ENCODE measurements around the gene ARHGEF25. TPM values are rescaled to one million over a fixed set of nuclear protein-coding genes. Genes with fewer than 3 reads are reported as not detected.
A peak's percentile ranks its signal among the peaks of the same experiment; 100 is the strongest.

The ARHGEF25 gene
- total RNA-seq, 1 donor, result 23.9 TPM

- Histone ChIP-seq H4K20me1 (ENCODE audit: insufficient read depth, low read length) (no peaks in the 10 kb centered on the region), H3K79me2 (ENCODE audit: insufficient read depth, low read length) (no peaks in the 10 kb centered on the region), H3K4me2 (ENCODE audit: insufficient read depth, low read length) (no peak overlapping the region), H3K9me3 (ENCODE audit: low read depth, low read length) (no peaks in the 10 kb centered on the region), H3K27ac (ENCODE audit: low read depth, low read length) (no peak overlapping the region), H3K4me3 (ENCODE audit: insufficient read depth, low read length) (no peak overlapping the region), H3K36me3 (ENCODE audit: insufficient read depth, low read length) (no peaks in the 10 kb centered on the region), H3K4me1 (ENCODE audit: insufficient read depth, low read length) (no peaks in the 10 kb centered on the region), H2AFZ (ENCODE audit: low read length) (no peak overlapping the region), H3K27me3 (ENCODE audit: insufficient read depth, low read length) (peaks cover 46% of the 10 kb centered on the region)
- TF ChIP-seq, protein P1, sequence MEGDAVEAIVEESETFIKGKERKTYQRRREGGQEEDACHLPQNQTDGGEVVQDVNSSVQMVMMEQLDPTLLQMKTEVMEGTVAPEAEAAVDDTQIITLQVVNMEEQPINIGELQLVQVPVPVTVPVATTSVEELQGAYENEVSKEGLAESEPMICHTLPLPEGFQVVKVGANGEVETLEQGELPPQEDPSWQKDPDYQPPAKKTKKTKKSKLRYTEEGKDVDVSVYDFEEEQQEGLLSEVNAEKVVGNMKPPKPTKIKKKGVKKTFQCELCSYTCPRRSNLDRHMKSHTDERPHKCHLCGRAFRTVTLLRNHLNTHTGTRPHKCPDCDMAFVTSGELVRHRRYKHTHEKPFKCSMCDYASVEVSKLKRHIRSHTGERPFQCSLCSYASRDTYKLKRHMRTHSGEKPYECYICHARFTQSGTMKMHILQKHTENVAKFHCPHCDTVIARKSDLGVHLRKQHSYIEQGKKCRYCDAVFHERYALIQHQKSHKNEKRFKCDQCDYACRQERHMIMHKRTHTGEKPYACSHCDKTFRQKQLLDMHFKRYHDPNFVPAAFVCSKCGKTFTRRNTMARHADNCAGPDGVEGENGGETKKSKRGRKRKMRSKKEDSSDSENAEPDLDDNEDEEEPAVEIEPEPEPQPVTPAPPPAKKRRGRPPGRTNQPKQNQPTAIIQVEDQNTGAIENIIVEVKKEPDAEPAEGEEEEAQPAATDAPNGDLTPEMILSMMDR (IDR thresholded peaks at IDR 0.05; ENCODE audit: extremely low read depth, low read depth, low read length), result no peak
- peak; percentile 47 for DNase-seq (ENCODE audit: insufficient read length, low spot score, missing footprints)
Measured at GRCh38 chr12:57626921-57627445, 15.7 kb downstream of the ARHGEF25 start.

GRCh38 chr12:57627501-57628279, 16.5 kb downstream of the ARHGEF25 start:
- Histone ChIP-seq H3K36me3 (ENCODE audit: insufficient read depth, low read length) (no peaks in the 10 kb centered on the region), H2AFZ (ENCODE audit: low read length) (no peak overlapping the region), H3K4me1 (ENCODE audit: insufficient read depth, low read length) (no peaks in the 10 kb centered on the region), H3K9me3 (ENCODE audit: low read depth, low read length) (no peaks in the 10 kb centered on the region), H3K27ac (ENCODE audit: low read depth, low read length) (no peak overlapping the region), H3K4me2 (ENCODE audit: insufficient read depth, low read length) (no peak overlapping the region), H4K20me1 (ENCODE audit: insufficient read depth, low read length) (no peaks in the 10 kb centered on the region), H3K27me3 (ENCODE audit: insufficient read depth, low read length) (peaks cover 46% of the 10 kb centered on the region), H3K79me2 (ENCODE audit: insufficient read depth, low read length) (no peaks in the 10 kb centered on the region), H3K4me3 (ENCODE audit: insufficient read depth, low read length) (no peak overlapping the region)
- peak; percentile 61 for DNase-seq (ENCODE audit: insufficient read length, low spot score, missing footprints)
- TF ChIP-seq, protein P1 (IDR thresholded peaks at IDR 0.05; ENCODE audit: extremely low read depth, low read depth, low read length), result no peak

GRCh38 chr12:57628280-57629191, 17.3 kb downstream of the ARHGEF25 start:
- H2AFZ ChIP-seq (ENCODE audit: low read length), result no peak overlapping the region
- no peaks in the 10 kb centered on the region for H3K36me3 ChIP-seq (ENCODE audit: insufficient read depth, low read length)
- no peaks in the 10 kb centered on the region for H3K4me1 ChIP-seq (ENCODE audit: insufficient read depth, low read length)
- TF ChIP-seq, protein P1 (IDR thresholded peaks at IDR 0.05; ENCODE audit: extremely low read depth, low read depth, low read length), result no peak
- H3K4me2 ChIP-seq (ENCODE audit: insufficient read depth, low read length), result no peak overlapping the region
- peak; percentile 37 for DNase-seq (ENCODE audit: insufficient read length, low spot score, missing footprints)
- H3K4me3 ChIP-seq (ENCODE audit: insufficient read depth, low read length), result no peak overlapping the region
- H3K27me3 ChIP-seq (ENCODE audit: insufficient read depth, low read length), result peaks cover 48% of the 10 kb centered on the region
- no peak overlapping the region for H3K27ac ChIP-seq (ENCODE audit: low read depth, low read length)
- no peaks in the 10 kb centered on the region for H3K9me3 ChIP-seq (ENCODE audit: low read depth, low read length)
- no peaks in the 10 kb centered on the region for H3K79me2 ChIP-seq (ENCODE audit: insufficient read depth, low read length)
- H4K20me1 ChIP-seq (ENCODE audit: insufficient read depth, low read length), result no peaks in the 10 kb centered on the region

All from osteoblast (primary cell).